ENCODE data around the gene FIGN. TPM values are rescaled to one million over a fixed set of nuclear protein-coding genes. Genes with fewer than 3 reads are reported as not detected.

Gene FIGN
- total RNA-seq, 3 donors from 2014 or later, result 2.6 to 13.9 (median 5.0) TPM

DNA sequence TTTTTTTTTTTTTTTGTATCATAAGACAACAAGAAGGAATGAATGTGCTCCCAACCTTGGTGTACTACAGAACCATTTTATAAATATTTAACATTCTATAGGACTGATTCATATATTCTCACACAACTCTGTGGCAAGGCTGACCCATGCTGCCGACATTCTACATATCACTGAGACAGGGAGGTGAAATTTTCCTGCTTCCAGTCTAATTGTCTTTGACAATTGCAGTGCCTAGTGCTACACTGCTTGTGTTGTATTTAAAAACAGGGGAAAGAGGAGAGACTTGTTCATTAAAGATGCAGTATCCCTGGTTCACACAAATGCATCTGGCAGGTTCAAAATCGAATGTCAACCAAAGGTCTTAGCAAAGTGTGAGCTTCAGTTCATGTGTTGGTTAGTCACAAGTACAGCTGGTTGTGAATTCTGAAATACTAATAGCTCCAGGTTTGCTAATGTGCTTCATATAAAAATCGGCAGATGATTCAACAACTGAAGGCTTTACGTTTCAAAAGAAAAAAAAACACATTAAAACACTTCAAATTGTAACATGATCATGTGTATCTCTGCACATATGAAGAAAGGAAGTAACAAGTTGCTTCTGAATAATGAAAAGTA, 130.8 kb downstream of the FIGN start:
- H3K27me3 ChIP-seq, result no peaks in the 10 kb centered on the region
- no peak overlapping the region for H3K4me3 ChIP-seq
- no peak overlapping the region for H3K27ac ChIP-seq
- no peak for DNase-seq (ENCODE audit: low spot score in 2 of 2)
- no peaks in the 10 kb centered on the region for H3K9me3 ChIP-seq
- H3K36me3 ChIP-seq, result no peaks in the 10 kb centered on the region
- H3K4me1 ChIP-seq, result no peaks in the 10 kb centered on the region
- intact Hi-C loops (cut with DNase I; ENCODE audit: low total_unique reads), result no loop called here
- no peak for TF ChIP-seq POLR2AphosphoS5 (IDR thresholded peaks at IDR 0.05)
- TF ChIP-seq POLR2A (IDR thresholded peaks at IDR 0.05), result no peak
- no peak for TF ChIP-seq CTCF (IDR thresholded peaks at IDR 0.05)

DNA sequence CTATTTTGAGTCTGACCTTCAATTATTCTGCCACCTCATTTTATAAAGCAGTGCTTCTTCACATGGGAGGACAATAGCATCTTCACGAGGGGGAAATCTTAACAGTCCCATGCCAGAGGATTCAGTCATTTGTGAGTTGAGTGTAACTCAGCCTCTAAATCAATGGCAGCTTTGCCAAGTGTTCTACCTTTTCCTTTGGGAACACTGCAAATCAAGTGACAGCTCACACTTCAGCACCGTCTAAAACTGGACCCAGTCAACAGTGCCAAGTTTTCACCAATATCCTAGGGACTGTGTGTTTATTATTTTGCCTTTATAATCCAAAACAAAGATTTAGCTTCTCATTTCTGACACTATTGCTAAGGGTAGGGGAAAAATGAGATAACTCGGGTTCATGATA, 133.6 kb downstream of the FIGN start:
- Histone ChIP-seq H3K4me3 (no peak overlapping the region), H3K27me3 (no peaks in the 10 kb centered on the region), H3K4me1 (no peaks in the 10 kb centered on the region), H3K27ac (no peak overlapping the region), H3K9me3 (no peaks in the 10 kb centered on the region), H3K36me3 (no peaks in the 10 kb centered on the region)
- intact Hi-C loops (cut with DNase I; ENCODE audit: low total_unique reads), result no loop called here
- no peak for DNase-seq (ENCODE audit: low spot score in 2 of 2)
- TF ChIP-seq CTCF (IDR thresholded peaks at IDR 0.05), result no peak
- TF ChIP-seq POLR2A (IDR thresholded peaks at IDR 0.05), result no peak
- TF ChIP-seq POLR2AphosphoS5 (IDR thresholded peaks at IDR 0.05), result no peak

- Histone ChIP-seq H3K4me1 (no peaks in the 10 kb centered on the region), H3K9me3 (no peaks in the 10 kb centered on the region), H3K4me3 (no peak overlapping the region), H3K27me3 (no peaks in the 10 kb centered on the region), H3K36me3 (no peaks in the 10 kb centered on the region), H3K27ac (no peak overlapping the region)
- TF ChIP-seq POLR2AphosphoS5 (IDR thresholded peaks at IDR 0.05) (no peak), CTCF (IDR thresholded peaks at IDR 0.05) (no peak), POLR2A (IDR thresholded peaks at IDR 0.05) (no peak)
- intact Hi-C loops (cut with DNase I; ENCODE audit: low total_unique reads), result no loop called here
- DNase-seq (ENCODE audit: low spot score in 2 of 2), result no peak
These were observed 134.4 kb downstream of the FIGN start for GRCh38 chr2:163601377-163601776.

DNA sequence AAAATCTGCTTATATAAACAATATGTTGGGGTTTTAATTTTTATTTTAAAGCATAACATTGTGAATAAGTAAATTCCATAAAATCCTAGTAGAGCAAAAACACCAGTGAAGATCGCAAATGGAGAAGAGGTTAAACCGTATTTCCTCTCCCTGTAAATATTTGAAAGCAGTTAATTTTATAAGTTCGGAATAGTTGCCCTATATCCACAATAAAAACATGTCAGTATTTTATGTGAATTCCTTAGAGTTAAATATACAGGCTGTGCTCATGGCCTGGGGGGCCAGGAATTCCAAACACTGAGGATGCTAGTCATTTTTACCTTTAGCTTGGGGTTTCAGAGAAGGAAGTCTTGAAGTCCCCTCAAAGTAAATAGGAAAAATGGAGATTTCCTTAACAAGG, 135.0 kb downstream of the FIGN start:
- no peaks in the 10 kb centered on the region for H3K36me3 ChIP-seq
- no peaks in the 10 kb centered on the region for H3K4me1 ChIP-seq
- H3K27ac ChIP-seq, result no peak overlapping the region
- no peaks in the 10 kb centered on the region for H3K27me3 ChIP-seq
- no peak for DNase-seq (ENCODE audit: low spot score in 2 of 2)
- TF ChIP-seq POLR2AphosphoS5 (IDR thresholded peaks at IDR 0.05) (no peak), POLR2A (IDR thresholded peaks at IDR 0.05) (no peak)
- no peak overlapping the region for H3K4me3 ChIP-seq
- H3K9me3 ChIP-seq, result no peaks in the 10 kb centered on the region
- intact Hi-C loops (cut with DNase I; ENCODE audit: low total_unique reads), result no loop called here

DNA sequence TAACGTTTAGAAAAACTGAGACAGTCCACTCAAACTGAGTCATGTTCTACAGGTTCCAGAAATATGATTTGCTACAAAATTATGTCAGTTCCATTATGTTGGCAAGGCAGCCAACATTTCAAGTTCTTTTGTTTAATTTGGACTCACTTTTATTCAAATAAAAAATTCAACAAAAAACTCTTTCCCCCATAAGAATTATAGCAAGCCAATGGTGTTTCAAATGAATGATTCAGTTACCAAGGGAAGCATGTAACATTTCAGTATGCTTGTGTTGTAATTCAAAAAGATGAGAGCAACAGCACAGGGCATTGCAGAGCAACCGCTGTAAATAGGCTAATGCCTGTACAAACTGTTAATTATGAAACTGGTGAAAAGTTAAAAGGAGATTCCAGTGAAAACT, 140.8 kb downstream of the FIGN start:
- H3K27me3 ChIP-seq, result no peaks in the 10 kb centered on the region
- no peak for DNase-seq (ENCODE audit: low spot score in 2 of 2)
- no peaks in the 10 kb centered on the region for H3K36me3 ChIP-seq
- H3K9me3 ChIP-seq, result no peaks in the 10 kb centered on the region
- intact Hi-C loops (cut with DNase I; ENCODE audit: low total_unique reads), result no loop called here
- H3K4me1 ChIP-seq, result no peaks in the 10 kb centered on the region
- no peak overlapping the region for H3K4me3 ChIP-seq
- TF ChIP-seq CTCF (IDR thresholded peaks at IDR 0.05), result no peak
- H3K27ac ChIP-seq, result no peak overlapping the region

DNA sequence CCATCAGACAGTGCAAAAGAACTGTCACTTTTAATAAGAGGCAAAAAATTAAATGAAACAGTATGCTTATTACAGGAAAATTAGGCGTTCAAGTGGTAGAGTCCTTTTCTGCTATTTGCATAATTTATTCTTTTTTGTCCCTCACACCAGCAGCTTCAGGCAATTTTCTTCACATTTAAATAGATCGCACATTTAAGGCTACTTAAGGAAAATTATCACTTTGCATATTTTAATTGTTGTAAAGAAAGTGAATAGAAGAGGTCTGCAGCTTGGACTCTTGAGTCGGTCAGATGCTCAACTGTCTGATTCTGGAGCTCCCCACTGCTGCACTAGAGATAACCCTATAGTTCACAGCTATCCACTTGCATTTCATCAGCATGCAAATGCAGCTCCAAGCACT, 141.3 kb downstream of the FIGN start:
- H3K4me3 ChIP-seq, result no peak overlapping the region
- H3K9me3 ChIP-seq, result no peaks in the 10 kb centered on the region
- DNase-seq (ENCODE audit: low spot score in 2 of 2), result no peak
- H3K36me3 ChIP-seq, result no peaks in the 10 kb centered on the region
- no peak overlapping the region for H3K27ac ChIP-seq
- TF ChIP-seq POLR2A (IDR thresholded peaks at IDR 0.05) (no peak), CTCF (IDR thresholded peaks at IDR 0.05) (no peak), POLR2AphosphoS5 (IDR thresholded peaks at IDR 0.05) (no peak)
- no peaks in the 10 kb centered on the region for H3K4me1 ChIP-seq
- intact Hi-C loops (cut with DNase I; ENCODE audit: low total_unique reads), result no loop called here
- H3K27me3 ChIP-seq, result no peaks in the 10 kb centered on the region

Measured in breast epithelium (tissue), 4 donors.